Measurements from ENCODE around the gene THPO.

THPO gene

DNA sequence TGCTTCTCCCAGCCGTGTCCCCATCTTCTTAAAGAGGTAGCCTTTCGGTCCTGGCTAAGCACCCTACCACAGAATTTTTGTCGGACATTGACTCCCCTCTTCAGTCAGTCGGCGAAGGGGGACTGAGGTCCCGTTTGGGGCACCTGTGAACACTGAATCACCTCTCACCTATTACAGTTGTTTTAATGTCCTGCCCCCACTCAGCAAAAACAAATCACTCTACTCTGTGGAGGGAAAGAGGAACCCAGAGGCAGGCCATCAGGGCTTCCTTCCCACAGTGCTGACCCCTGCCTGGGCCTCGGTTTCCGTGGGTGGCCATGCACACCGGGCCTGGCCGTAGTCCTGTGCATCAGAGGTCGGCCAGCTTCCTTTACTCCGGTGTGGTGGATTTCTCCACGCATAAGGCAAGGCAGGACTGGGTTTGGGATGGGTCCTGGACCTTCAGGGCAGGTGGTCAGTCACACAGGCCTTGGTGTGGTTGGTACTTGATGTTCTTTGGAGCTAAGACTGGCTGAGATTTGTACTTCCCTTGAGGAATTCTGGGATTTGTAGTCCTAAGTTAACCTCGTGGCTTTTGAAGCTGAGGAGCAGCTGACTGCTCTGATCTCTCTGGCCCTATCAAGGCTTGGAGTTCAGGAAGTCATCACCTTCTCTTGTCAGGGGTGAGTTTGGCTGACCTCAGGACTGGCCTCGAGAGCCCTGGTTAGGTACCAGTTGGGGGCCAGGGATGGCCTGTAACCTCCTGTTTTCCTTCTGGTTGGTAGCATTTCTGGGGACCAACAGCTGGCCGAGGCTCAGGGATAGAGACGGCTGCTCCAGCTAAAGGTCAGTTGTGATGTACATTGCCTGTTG, 41.2 kb downstream of the THPO start:
- FAIRE-seq = peak; percentile 44
- DNase-seq (ENCODE audit: insufficient read length, low spot score) = no peak

DNA sequence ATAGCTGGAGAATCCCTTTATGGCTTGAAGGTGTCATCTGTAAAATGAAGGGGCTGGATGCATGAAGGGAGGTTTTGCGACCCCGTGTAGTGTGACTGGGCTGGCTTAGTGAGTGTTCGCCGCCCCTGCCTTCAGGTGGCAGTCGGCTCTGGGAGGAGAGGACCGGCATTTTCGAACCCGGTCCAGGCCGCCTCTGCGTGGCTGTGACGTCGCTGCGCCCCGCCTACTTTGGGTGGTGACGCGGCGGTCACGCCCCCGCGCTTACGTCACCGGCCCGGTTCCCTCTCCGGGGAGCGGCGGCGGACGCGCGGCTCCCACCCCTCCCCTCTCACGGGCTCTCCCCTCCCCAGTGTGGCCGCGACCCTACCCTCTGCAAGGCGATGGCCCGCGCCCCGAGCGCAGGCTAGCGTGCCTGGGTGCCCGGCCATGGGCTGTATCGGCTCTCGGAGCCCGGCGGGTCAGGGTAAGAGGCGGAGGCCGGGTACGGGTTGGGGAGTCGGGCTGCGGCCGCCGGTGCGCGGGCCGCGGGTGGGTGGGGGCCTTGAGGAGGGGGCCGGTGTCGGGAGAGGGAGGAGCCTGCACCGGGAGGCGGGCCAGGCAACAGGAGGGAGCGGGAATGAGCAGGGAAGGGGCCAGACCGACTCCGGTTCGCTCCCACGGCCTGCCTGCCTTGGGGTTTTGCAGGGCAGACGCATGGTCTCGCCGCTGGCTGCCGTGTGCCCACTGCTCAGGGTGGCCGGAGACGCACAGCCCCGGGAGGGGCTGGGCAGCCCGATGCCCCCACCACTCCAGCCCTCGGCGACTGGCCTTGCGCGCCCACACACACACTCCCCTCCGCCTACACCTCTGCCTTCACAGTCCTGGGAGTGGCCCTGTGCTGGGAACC, 42.1 kb downstream of the THPO start:
- FAIRE-seq = no peak
- DNase-seq (ENCODE audit: insufficient read length, low spot score) = peak; percentile 81

DNA sequence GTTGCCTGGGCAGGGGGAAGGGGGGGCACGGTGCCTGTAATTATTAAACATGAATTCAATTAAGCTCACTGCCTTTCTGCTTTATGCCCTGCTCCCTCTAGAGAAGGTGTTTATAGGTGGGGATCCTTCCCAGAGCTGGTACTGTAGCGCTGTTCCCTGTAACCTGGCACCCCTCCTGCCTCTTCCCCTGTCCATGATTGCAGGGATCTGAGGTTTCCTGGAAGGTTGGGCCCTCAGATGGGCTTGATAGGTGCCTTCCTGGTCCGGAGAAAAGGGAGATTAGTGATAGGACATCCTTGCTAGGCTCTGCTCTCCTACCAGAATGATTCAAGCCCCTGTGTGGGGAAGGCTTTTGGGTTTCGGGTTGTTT, 42.7 kb downstream of the THPO start:
- FAIRE-seq = no peak

DNA sequence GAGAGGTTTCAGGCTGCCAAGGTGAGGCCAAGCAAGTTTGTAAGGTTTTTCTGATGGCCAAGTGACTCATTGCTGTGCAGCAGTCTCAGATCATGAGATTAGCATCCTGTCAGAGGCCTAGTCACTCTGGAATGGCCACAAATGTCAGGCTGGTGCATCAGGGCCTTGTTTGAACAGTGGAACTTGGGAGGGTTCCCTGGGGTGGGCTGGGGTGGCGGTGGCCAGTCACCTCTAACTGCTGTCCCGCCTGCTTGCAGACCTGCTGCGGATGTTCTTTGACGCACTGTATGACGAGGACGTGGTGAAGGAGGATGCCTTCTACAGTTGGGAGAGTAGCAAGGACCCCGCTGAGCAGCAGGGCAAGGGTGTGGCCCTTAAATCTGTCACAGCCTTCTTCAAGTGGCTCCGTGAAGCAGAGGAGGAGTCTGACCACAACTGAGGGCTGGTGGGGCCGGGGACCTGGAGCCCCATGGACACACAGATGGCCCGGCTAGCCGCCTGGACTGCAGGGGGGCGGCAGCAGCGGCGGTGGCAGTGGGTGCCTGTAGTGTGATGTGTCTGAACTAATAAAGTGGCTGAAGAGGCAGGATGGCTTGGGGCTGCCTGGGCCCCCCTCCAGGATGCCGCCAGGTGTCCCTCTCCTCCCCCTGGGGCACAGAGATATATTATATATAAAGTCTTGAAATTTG, 43.4 kb downstream of the THPO start:
- FAIRE-seq = no peak

More for the DNA sequence above, 42.7 kb downstream of the THPO start:
- no peak for DNase-seq (ENCODE audit: insufficient read length, low spot score)

DNA sequence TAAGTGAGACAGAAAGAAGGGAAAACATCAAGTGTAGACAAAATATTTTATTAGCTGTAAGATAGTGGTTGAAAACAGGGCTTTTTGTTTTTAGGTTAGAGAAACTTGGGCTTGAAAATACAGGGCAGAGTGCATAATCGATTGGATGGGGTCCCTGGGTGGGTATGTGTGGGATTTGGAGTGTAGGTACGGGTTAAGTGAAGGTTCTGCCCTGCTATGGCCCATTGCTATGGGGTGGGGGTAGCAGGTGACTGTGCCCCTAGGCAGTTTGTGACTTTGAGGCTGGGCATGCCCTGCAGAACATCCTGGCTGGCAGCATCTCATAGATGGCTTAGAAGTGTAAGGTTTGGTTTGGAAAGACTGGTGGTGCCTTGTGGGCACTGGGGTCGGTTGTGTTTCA, 44.3 kb downstream of the THPO start:
- DNase-seq (ENCODE audit: insufficient read length, low spot score) (no peak), FAIRE-seq (no peak)

More for the DNA sequence above, 43.4 kb downstream of the THPO start:
- DNase-seq (ENCODE audit: insufficient read length, low spot score) = no peak

DNA sequence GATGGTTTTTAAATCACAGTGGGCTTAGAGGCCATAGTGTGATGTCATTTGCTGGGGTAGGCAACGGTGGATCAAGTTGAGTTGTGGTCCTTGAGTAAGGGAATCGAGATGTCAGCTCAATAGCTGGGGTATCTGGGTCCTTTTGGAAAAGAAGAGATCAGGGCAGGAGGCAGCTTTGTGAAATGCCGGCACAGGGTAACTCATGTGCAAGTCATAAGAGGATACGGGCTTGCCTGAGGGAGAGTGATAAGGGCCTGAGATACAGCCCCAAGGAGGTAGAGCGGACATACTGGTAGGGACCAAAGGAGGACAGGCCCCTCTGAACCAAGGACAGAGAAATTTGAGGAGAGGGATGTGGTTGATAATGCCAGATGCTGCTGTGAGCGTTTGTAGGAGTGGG, 44.8 kb downstream of the THPO start:
- DNase-seq (ENCODE audit: insufficient read length, low spot score) = no peak
- FAIRE-seq = no peak

DNA sequence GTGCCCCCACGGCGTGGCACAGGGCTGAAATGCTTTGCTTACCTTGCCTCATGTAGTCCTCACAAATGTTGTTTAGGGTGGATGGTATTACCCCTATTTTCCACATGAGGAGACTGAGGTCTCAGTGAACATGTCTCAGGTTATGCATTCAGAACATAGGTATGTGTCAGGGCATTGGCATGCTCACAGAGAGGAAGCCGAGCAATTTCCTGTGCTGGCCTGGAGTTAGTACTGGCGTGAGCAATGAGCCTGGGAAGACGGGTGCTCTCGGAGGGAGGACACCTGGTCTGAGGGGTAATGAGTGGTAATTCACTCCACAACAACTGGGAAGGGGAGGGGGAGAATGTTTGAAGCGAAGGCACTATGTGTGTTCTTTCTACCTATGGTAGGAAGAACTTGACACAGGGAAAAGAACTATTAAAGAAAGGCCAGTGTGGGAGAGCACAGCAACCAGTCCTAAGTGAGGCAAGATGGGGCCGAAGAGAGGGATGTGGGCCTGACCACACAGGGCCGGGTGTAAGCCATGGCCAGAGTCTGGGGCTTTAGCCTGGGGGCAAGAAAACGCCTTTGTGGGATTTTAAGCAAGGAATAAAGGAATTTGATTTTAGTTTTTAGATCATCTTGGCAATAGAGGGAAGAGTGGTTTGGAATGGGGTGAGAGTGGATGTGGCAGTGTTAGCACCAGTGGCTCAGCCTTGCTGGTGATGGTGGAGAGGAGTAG, 45.5 kb downstream of the THPO start:
- FAIRE-seq = no peak
- no peak for DNase-seq (ENCODE audit: insufficient read length, low spot score)

DNA sequence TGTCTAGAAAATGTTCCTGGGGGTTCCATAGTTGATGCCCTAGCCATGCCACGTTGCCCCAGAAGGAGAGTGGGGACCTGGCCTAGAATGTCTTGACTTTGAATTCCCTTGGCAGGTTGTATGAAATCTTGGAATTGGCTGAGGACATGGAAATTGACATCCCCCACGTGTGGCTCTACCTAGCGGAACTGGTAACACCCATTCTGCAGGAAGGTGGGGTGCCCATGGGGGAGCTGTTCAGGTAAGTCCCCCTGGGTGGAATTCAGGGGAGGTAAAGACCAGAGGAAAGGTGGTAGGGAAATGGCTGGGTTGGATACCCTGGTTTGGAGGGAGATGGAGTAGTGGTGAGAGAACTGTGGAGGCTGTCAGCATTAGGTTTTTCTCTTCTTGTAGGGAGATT, 49.5 kb downstream of the THPO start:
- FAIRE-seq = no peak

DNA sequence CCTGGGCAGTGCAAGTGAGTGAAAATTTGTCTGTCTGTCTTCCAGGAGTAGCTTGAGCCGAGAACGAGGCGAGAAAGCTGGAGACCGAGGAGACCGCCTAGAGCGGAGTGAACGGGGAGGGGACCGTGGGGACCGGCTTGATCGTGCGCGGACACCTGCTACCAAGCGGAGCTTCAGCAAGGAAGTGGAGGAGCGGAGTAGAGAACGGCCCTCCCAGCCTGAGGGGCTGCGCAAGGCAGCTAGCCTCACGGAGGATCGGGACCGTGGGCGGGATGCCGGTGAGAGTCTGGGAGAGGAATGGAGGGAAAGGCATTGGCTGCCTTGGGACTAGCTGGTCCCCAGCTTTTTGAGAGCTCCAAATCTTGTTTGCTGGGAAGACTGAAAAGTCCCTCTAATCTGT, 50.8 kb downstream of the THPO start:
- no peak for FAIRE-seq
- DNase-seq (ENCODE audit: insufficient read length, low spot score) = no peak

More for the DNA sequence above, 49.5 kb downstream of the THPO start:
- no peak for DNase-seq (ENCODE audit: insufficient read length, low spot score)

DNA sequence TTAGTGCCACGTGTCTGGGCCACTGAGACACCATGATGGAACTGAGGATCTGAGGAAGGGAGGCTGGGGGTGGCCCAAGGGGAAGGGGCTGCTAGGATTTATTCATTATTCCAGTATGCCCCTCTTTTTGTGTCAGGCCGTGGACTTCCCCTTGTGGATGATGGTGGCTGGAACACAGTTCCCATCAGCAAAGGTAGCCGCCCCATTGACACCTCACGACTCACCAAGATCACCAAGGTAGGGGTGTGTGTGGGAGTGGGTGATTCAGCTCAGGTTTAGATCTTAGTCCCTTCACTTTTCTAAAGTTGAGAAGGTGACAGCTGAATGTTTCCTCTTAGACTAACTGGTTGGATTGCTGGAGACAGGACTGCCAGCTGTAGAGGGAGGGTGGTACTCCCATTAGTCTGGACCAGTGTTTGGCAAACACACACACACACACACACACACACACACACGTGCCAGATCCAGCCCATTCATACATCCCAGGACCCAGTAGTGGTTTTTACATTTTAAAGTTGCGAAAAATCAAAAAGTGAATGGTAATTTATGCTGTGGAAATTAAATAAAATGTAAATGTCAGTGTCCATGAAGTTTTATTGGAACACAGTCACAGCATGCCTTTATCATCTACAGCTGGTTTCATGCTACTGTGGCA, 52.2 kb downstream of the THPO start:
- FAIRE-seq (no peak), DNase-seq (ENCODE audit: insufficient read length, low spot score) (no peak)

DNA sequence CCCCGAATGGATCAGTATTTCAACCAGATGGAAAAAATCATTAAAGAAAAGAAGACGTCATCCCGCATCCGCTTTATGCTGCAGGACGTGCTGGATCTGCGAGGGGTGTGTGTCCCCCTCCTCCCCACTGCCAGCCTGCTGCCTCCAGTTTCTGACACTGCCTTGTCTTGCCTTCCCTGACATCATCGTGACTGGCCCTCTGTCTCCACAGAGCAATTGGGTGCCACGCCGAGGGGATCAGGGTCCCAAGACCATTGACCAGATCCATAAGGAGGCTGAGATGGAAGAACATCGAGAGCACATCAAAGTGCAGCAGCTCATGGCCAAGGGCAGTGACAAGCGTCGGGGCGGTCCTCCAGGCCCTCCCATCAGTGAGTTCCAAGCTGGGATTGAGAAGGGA, 52.7 kb downstream of the THPO start:
- DNase-seq (ENCODE audit: insufficient read length, low spot score) = no peak
- FAIRE-seq = no peak

DNA sequence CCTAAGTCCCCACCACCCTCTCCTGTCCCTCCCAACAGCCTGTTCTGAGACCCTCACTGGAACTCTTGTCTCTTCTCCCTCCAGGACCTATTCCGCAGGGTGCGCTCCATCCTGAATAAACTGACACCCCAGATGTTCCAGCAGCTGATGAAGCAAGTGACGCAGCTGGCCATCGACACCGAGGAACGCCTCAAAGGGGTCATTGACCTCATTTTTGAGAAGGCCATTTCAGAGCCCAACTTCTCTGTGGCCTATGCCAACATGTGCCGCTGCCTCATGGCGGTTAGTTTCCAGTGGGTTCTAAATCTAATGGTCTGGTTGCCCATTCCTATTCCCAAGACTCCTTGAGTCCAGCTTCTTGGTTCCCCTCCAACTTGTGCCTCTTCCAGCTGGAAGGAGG, 54.3 kb downstream of the THPO start:
- DNase-seq (ENCODE audit: insufficient read length, low spot score) (no peak), FAIRE-seq (no peak)

DNA sequence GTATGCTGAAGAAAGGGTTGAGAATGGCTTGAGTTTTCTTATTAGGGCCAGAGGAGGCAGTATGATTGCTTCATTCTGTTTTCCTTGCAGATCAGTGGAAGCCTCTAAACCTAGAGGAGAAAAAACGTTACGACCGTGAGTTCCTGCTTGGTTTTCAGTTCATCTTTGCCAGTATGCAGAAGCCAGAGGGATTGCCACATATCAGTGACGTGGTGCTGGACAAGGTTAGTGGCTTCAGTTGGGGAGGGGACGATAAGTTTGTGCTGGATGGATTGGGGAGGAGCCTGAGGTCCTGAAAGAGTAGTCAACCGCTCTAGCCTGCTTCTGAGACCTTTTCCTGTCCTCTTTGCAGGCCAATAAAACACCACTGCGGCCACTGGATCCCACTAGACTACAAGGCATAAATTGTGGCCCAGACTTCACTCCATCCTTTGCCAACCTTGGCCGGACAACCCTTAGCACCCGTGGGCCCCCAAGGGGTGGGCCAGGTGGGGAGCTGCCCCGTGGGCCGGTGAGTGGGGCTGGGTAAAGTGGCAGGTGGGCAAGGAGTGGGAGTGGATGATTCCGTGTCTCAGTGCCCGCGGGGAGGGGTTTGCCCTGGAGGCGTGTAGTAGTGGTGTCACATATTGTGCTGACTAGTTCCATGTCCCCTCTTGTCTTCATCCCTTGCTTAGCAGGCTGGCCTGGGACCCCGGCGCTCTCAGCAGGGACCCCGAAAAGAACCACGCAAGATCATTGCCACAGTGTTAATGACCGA, 55.1 kb downstream of the THPO start:
- DNase-seq (ENCODE audit: insufficient read length, low spot score) = no peak
- no peak for FAIRE-seq

All from GM19239 (cell line).